Gastroesophageal sphincter (tissue), 4 donors: Measurements from ENCODE around the gene MYO1C. TPM values are rescaled to one million over a fixed set of nuclear protein-coding genes. Genes with fewer than 3 reads are reported as not detected.

Source experiments
- ATAC-seq: fragments of 150-250 bp; one replicate; pipeline ENCODE4 v1.9.1; 2016; ENCODE audit warnings: mild to moderate bottlenecking, moderate library complexity
- H3K27ac ChIP-seq, 4 donors: fragments of 200-600 bp; sonication (generic) in 3 of 4; 1 replicate in 3 of 4; 2 replicates in 1 of 4; pipeline ENCODE4 v1.5.1; 2016 to 2019
- H3K27me3 ChIP-seq: fragments of 200-600 bp; sonication (generic); one replicate; pipeline ENCODE4 v1.5.1; 2019
- H3K36me3 ChIP-seq, 2 donors: fragments of 200-600 bp; sonication (generic); one replicate each; pipeline ENCODE4 v1.5.1; 2019; ENCODE audit warnings: control low read depth in 1 of 2
- H3K4me1 ChIP-seq, 3 donors: fragments of 200-600 bp; sonication (generic); 1 replicate in 2 of 3; 2 replicates in 1 of 3; pipeline ENCODE4 v1.5.1; 2016 to 2019; ENCODE audit warnings: control low read depth in 2 of 3
- H3K4me3 ChIP-seq, 2 donors: fragments of 200-600 bp; sonication (generic); one replicate each; pipeline ENCODE4 v1.5.1; 2019; ENCODE audit warnings: mild to moderate bottlenecking in 1 of 2, moderate library complexity in 1 of 2
- H3K9me3 ChIP-seq, 3 donors: fragments of 200-600 bp; sonication (generic); one replicate each; pipeline ENCODE4 v1.5.1; 2017 to 2019; ENCODE audit warnings: control low read depth in 2 of 3
- EP300 ChIP-seq: sonication (generic); formaldehyde crosslinking; IDR thresholded peaks from one replicate; pipeline ENCODE4 v1.6.1; 2017; ENCODE audit warnings: antibody characterized with exemption, mild to moderate bottlenecking
- POLR2A ChIP-seq, 2 donors: fragments of 450-650 bp; IDR thresholded peaks; one replicate each; pipeline ENCODE4 v1.6.1; 2017; ENCODE audit warnings: antibody characterized with exemption in 2 of 2, mild to moderate bottlenecking in 2 of 2, moderate library complexity in 1 of 2
- POLR2AphosphoS5 ChIP-seq: sonication (generic); formaldehyde crosslinking; IDR thresholded peaks from one replicate; pipeline ENCODE4 v1.6.1; 2017; ENCODE audit warnings: antibody characterized with exemption
- WGBS, 2 donors: methylation state at CpG; one replicate each; pipeline ENCODE4 v1.1.5; 2018; ENCODE audit warnings: low coverage in 1 of 2; 5-methylcytosine and 5-hydroxymethylcytosine counted together
- total RNA-seq, 4 donors: library from RNA; depleted of rRNA; stranded (reverse); fragments of >200 nt; gene quantifications; one replicate each; pipeline ENCODE4 v1.1.0, GENCODE V29; 2016
- TF ChIP-seq, protein P1 (sequence below), 4 experiments: fragments of 200-600 bp in 2 of 4; fragments of 450-650 bp in 2 of 4; sonication (generic) in 1 of 4; IDR thresholded peaks; one replicate each; pipeline ENCODE4 v1.5.1; 2017 to 2019; ENCODE audit warnings: antibody characterized with exemption in 4 of 4, mild to moderate bottlenecking in 2 of 4, moderate library complexity in 2 of 4

Gene MYO1C
- total RNA-seq, 4 donors from 2014 or later, result 215 to 461 (median 287) TPM

- no peak for TF ChIP-seq EP300
These were observed 76.1 kb downstream of the MYO1C start for GRCh38 chr17:1416414-1416813.

DNA sequence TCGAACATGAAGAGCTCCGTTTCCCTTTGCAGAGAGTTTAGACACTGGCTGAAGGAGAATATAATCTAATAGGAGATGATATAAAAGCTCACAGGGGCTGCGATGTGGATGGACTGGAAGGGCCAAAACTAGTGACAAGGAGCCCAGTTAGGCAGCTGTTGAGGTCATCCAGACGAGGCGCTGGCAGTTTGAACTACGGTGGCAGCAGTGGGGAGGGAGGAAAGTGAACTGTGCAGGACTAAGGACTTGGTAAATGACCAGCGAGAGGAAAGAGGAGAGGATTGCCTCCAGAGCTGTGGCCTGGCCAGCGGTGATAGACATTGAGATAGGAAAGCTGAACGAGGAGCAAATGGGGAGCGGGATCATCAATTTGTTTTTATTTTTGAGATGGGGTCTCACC is 77.9 kb downstream of the MYO1C start:
- H3K27me3 ChIP-seq, result no peaks in the 10 kb centered on the region
- no peak overlapping the region for H3K27ac ChIP-seq
- H3K36me3 ChIP-seq, result peaks cover 0 to 23% of the 10 kb centered on the region in 2 donors
- peaks cover 0 to 22% (median 3%) of the 10 kb centered on the region in 3 donors for H3K4me1 ChIP-seq
- no peak for ATAC-seq
- no peak overlapping the region for H3K4me3 ChIP-seq
- TF ChIP-seq, protein P1, sequence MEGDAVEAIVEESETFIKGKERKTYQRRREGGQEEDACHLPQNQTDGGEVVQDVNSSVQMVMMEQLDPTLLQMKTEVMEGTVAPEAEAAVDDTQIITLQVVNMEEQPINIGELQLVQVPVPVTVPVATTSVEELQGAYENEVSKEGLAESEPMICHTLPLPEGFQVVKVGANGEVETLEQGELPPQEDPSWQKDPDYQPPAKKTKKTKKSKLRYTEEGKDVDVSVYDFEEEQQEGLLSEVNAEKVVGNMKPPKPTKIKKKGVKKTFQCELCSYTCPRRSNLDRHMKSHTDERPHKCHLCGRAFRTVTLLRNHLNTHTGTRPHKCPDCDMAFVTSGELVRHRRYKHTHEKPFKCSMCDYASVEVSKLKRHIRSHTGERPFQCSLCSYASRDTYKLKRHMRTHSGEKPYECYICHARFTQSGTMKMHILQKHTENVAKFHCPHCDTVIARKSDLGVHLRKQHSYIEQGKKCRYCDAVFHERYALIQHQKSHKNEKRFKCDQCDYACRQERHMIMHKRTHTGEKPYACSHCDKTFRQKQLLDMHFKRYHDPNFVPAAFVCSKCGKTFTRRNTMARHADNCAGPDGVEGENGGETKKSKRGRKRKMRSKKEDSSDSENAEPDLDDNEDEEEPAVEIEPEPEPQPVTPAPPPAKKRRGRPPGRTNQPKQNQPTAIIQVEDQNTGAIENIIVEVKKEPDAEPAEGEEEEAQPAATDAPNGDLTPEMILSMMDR (IDR thresholded peaks at IDR 0.05), result no peak
- TF ChIP-seq EP300 (no peak), POLR2AphosphoS5 (no peak), POLR2A (IDR thresholded peaks at IDR 0.05) (no peak)
- 76 to 78% methylated on average over 9 to 10 of the region's 10 CpGs for WGBS, 2 donors
- H3K9me3 ChIP-seq, result no peaks in the 10 kb centered on the region

More at GRCh38 chr17:1416414-1416813, 76.1 kb downstream of the MYO1C start:
- peaks cover 0 to 41% of the 10 kb centered on the region in 2 donors for H3K36me3 ChIP-seq
- H3K27ac ChIP-seq, result no peak overlapping the region
- H3K4me3 ChIP-seq, result no peak overlapping the region
- WGBS, 2 donors, result 91 to 96% methylated on average over 4 to 5 of the region's 5 CpGs
- H3K27me3 ChIP-seq, result no peaks in the 10 kb centered on the region
- peaks cover 0 to 22% (median 3%) of the 10 kb centered on the region in 3 donors for H3K4me1 ChIP-seq
- H3K9me3 ChIP-seq, result no peaks in the 10 kb centered on the region
- ATAC-seq, result no peak

Other genes with a start within 250 kb of the MYO1C start
- gene BHLHA9, start 222.2 kb downstream of the MYO1C start, total RNA-seq, result not detected
- gene TRARG1, start 213.0 kb downstream of the MYO1C start, total RNA-seq, result 1 to 10 TPM in 1 of 4 donors, under 1 TPM in 1, not detected in 2; 0.23 to 1.2 TPM
- 100 to 1,000 TPM; 359 to 456 (median 398) TPM for gene YWHAE, start 92.5 kb downstream of the MYO1C start, total RNA-seq
- gene CRK, start 36.5 kb downstream of the MYO1C start, total RNA-seq, result 10 to 100 TPM; 72.7 to 98.4 (median 77.2) TPM
- 10 to 100 TPM; 59.6 to 76.0 (median 73.1) TPM for gene INPP5K, start 23.9 kb upstream of the MYO1C start, total RNA-seq
- 10 to 100 TPM; 40.8 to 61.1 (median 45.5) TPM for gene PITPNA, start 70.1 kb upstream of the MYO1C start, total RNA-seq
- 10 to 100 TPM in 3 of 4 donors, 1 to 10 TPM in 1; 6.4 to 16.8 (median 10.4) TPM for gene SLC43A2, start 136.1 kb upstream of the MYO1C start, total RNA-seq
- gene SCARF1, start 153.0 kb upstream of the MYO1C start, total RNA-seq, result 10 to 100 TPM in 3 of 4 donors, 1 to 10 TPM in 1; 8.9 to 16.8 (median 12.7) TPM
- gene RILP, start 157.2 kb upstream of the MYO1C start, total RNA-seq, result 10 to 100 TPM; 17.4 to 33.4 (median 22.2) TPM
- 100 to 1,000 TPM; 111 to 195 (median 161) TPM for gene PRPF8, start 192.2 kb upstream of the MYO1C start, total RNA-seq
- 1 to 10 TPM; 4.2 to 5.1 (median 4.8) TPM for gene TLCD2, start 217.7 kb upstream of the MYO1C start, total RNA-seq
- gene WDR81, start 232.0 kb upstream of the MYO1C start, total RNA-seq, result 10 to 100 TPM; 21.8 to 44.1 (median 32.2) TPM